Gastrocnemius medialis (tissue), 4 donors: Measurements from ENCODE around the gene TBC1D22B. TPM values are rescaled to one million over a fixed set of nuclear protein-coding genes. Genes with fewer than 3 reads are reported as not detected.

Experiments
- ATAC-seq, 2 donors: fragments of 150-250 bp; one replicate each; pipeline ENCODE4 v1.9.1; 2016
- DNase-seq, 2 donors: peaks; one replicate each; pipeline ENCODE4 v3.0.0-alpha.2; 2019
- H3K27ac ChIP-seq, 4 donors: fragments of 200-600 bp; sonication (generic); 1 replicate in 1 of 4; 2 replicates in 3 of 4; pipeline ENCODE4 v1.5.1; 2016 to 2018; ENCODE audit warnings: mild to moderate bottlenecking in 2 of 4, moderate library complexity in 1 of 4
- H3K27me3 ChIP-seq, 3 donors: fragments of 200-600 bp; sonication (generic) in 2 of 3; 1 replicate in 1 of 3; 2 replicates in 2 of 3; pipeline versions ENCODE4 v1.5.1 to v1.6.0; 2016 to 2019; ENCODE audit warnings: mild to moderate bottlenecking in 1 of 3, moderate library complexity in 1 of 3
- H3K36me3 ChIP-seq, 2 donors: fragments of 200-600 bp; sonication (generic) in 1 of 2; one replicate each; pipeline ENCODE4 v1.5.1; 2017 to 2018
- H3K4me1 ChIP-seq, 2 donors: fragments of 200-600 bp; sonication (generic) in 1 of 2; one replicate each; pipeline ENCODE4 v1.5.1; 2016 to 2017; ENCODE audit warnings: mild to moderate bottlenecking in 2 of 2
- H3K4me3 ChIP-seq, 4 donors: fragments of 200-600 bp; sonication (generic) in 3 of 4; 1 replicate in 1 of 4; 2 replicates in 3 of 4; pipeline ENCODE4 v1.5.1; 2016 to 2019; ENCODE audit warnings: mild to moderate bottlenecking in 2 of 4
- H3K9me3 ChIP-seq, 3 donors: fragments of 200-600 bp; sonication (generic) in 2 of 3; 1 replicate in 1 of 3; 2 replicates in 2 of 3; pipeline ENCODE4 v1.5.1; 2016 to 2019
- POLR2A ChIP-seq, 2 donors: fragments of 450-650 bp; IDR thresholded peaks; one replicate each; pipeline ENCODE4 v1.6.1; 2017; ENCODE audit warnings: antibody characterized with exemption in 2 of 2, mild to moderate bottlenecking in 2 of 2, moderate library complexity in 2 of 2
- in situ Hi-C, 4 donors: fragments of 200-750 bp; cut with MboI; loops; one replicate each; pipeline versions ENCODE4 v1.15.0 to v1.8.0; 2017; ENCODE audit warnings: low sequenced_read_pairs in 4 of 4
- intact Hi-C: fragments of 100-400 bp; cut with DNase I; formaldehyde crosslinking; loops from one replicate; pipeline ENCODE4 v1.15.1; 2023; ENCODE audit warnings: low total_unique reads
- total RNA-seq, 4 donors: library from RNA; depleted of rRNA; stranded (reverse); fragments of >200 nt; gene quantifications; one replicate each; pipeline versions ENCODE4 v1.1.0 to v1.2.3, GENCODE V29; 2016
- TF ChIP-seq, protein P1 (sequence below), 5 experiments: fragments of 450-650 bp in 3 of 5; fragments of 200-600 bp in 2 of 5; sonication (generic) in 2 of 5; IDR thresholded peaks in 4 of 5; conservative IDR thresholded peaks in 1 of 5; 1 replicate in 4 of 5; 2 replicates in 1 of 5; pipeline ENCODE4 v1.5.1; 2016 to 2019; ENCODE audit warnings: antibody characterized with exemption in 5 of 5, mild to moderate bottlenecking in 3 of 5, moderate library complexity in 3 of 5

The TBC1D22B gene
- total RNA-seq, 4 donors from 2014 or later = 6.3 to 12.3 (median 7.7) TPM

DNA sequence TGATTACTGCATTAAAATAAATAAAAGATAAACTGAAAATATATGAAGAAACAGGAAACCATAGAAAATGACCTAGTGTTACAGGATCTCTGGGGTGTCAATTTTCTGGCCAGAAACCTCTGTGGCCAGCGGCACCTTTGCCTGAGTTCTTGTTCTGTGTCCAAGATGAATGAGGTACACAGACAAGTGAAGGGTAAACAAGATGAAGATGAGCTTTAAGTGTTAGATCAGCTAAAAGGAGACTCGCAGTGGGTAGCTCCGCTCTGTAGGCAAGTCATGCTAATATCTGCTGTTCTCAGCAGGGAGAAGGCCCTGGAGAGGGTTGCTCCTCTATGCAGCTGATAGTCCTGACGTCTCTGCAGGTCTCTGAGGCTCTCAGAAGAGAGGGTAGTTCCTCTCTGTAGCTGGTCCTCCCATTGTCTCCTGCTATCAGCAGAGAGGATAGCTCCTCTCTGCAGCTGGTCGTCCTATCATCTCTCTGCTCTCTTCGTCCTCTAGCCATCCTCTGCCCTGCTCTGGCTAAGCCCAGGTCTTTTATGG, 35.9 kb upstream of the TBC1D22B start:
- Histone ChIP-seq H3K27ac (no peak overlapping the region), H3K4me1 (peaks cover 9 to 15% of the 10 kb centered on the region in 2 donors), H3K27me3 (no peaks in the 10 kb centered on the region), H3K4me3 (peak overlapping the region in 3 of 4 donors; percentile 66 to 73 (median 68)), H3K9me3 (no peaks in the 10 kb centered on the region), H3K36me3 (no peaks in the 10 kb centered on the region)
- intact Hi-C loops (no loop called here), in situ Hi-C loops (loop anchor here in 2 of 4 donors (25.0 kb wide), 1 partner anchor 334 kb away; the partner anchor contains the start of gene C6orf89 (in 2 of the 2))
- DNase-seq (no peak), ATAC-seq (peak; percentile 12 to 13)
- TF ChIP-seq, protein P1, sequence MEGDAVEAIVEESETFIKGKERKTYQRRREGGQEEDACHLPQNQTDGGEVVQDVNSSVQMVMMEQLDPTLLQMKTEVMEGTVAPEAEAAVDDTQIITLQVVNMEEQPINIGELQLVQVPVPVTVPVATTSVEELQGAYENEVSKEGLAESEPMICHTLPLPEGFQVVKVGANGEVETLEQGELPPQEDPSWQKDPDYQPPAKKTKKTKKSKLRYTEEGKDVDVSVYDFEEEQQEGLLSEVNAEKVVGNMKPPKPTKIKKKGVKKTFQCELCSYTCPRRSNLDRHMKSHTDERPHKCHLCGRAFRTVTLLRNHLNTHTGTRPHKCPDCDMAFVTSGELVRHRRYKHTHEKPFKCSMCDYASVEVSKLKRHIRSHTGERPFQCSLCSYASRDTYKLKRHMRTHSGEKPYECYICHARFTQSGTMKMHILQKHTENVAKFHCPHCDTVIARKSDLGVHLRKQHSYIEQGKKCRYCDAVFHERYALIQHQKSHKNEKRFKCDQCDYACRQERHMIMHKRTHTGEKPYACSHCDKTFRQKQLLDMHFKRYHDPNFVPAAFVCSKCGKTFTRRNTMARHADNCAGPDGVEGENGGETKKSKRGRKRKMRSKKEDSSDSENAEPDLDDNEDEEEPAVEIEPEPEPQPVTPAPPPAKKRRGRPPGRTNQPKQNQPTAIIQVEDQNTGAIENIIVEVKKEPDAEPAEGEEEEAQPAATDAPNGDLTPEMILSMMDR (IDR thresholded peaks at IDR 0.05 in 4 of 5, conservative IDR thresholded peaks at IDR 0.05 in 1 of 5) = no peak
- no peak for TF ChIP-seq POLR2A (IDR thresholded peaks at IDR 0.05)

- no peak for TF ChIP-seq POLR2A (IDR thresholded peaks at IDR 0.05)
- TF ChIP-seq, protein P1 (IDR thresholded peaks at IDR 0.05 in 4 of 5, conservative IDR thresholded peaks at IDR 0.05 in 1 of 5) = no peak
- H3K36me3 ChIP-seq = no peaks in the 10 kb centered on the region
- in situ Hi-C loops (loop anchor here in 2 of 4 donors (25.0 kb wide), 1 partner anchor 335 kb away; the partner anchor contains the start of gene C6orf89 (in 2 of the 2)), intact Hi-C loops (no loop called here)
- H3K4me3 ChIP-seq = peak overlapping the region; percentile 55 to 73 (median 67)
- H3K27ac ChIP-seq = peak overlapping the region in 1 of 4 donors; percentile 6
- peaks cover 9 to 15% of the 10 kb centered on the region in 2 donors for H3K4me1 ChIP-seq
- ATAC-seq (peak; percentile 81 to 82), DNase-seq (peak in 1 of 2 donors; percentile 60)
- H3K27me3 ChIP-seq = no peaks in the 10 kb centered on the region
- no peaks in the 10 kb centered on the region for H3K9me3 ChIP-seq
These were observed 35.2 kb upstream of the TBC1D22B start for GRCh38 chr6:37222125-37222967.

DNA sequence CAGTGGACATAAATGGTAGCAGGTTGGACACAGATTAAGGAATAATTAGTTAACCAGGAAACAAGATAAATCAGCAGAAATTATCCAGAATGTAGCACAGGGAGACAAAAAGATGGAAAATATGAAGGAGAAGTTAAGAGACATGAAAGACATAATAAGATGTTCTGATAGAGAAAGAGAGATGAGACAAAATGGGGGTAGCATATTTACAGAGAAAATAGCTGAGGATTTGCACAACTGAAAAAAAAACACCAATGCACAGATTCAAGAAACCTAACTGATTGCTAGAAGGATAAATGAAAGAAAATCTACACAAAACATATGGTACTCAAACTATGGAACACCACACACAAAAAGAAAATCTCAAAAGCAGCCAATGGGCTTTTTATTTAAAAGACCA, 34.6 kb upstream of the TBC1D22B start:
- DNase-seq (no peak), ATAC-seq (no peak)
- H3K36me3 ChIP-seq = no peaks in the 10 kb centered on the region
- peak overlapping the region; percentile 55 to 73 (median 67) for H3K4me3 ChIP-seq
- intact Hi-C loops = no loop called here
- in situ Hi-C loops = loop anchor here in 2 of 4 donors (25.0 kb wide), 1 partner anchor 336 kb away; the partner anchor contains the start of gene C6orf89 (in 2 of the 2)
- peaks cover 9 to 15% of the 10 kb centered on the region in 2 donors for H3K4me1 ChIP-seq
- no peaks in the 10 kb centered on the region for H3K9me3 ChIP-seq
- no peaks in the 10 kb centered on the region for H3K27me3 ChIP-seq
- peak overlapping the region in 1 of 4 donors; percentile 6 for H3K27ac ChIP-seq
- TF ChIP-seq, protein P1 (IDR thresholded peaks at IDR 0.05 in 4 of 5, conservative IDR thresholded peaks at IDR 0.05 in 1 of 5) = no peak
- TF ChIP-seq POLR2A (IDR thresholded peaks at IDR 0.05) = no peak

DNA sequence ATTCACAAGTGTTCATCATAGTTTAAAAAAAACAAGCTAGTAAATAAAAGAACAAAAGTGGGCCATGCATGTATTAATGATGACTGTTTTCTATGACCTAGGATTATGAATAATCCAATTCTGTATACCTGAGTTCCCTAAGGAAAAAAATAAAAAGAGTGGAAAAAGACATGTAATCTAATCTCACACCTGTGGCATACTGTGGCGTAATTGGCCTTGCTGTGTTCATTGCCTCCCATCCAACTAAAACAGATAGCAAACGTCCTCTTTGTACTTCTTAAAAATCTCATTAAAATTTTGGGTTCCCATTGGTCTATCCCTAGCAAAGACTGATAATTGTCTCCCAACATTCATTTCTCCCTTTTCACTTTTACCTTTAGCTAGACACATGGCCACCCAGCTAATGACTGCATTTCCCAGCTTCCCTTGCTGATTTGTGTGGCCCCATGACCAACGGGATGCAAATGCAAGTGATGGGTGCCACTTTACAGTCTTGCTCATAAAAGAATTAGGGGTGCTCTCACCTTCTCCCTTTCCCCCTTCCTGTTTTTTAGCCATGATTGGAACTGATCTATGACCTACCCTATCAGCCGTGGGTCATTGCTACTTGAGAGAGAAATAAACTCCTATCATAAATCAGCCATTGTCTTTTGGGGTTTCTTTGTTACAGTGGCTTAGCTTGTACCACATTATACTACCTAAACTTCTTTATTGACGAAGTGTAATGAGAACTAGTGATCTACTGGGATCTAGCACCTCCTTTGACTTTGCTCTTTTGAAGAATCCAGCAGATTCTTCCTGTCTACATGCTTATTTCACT, 32.0 kb upstream of the TBC1D22B start:
- H3K4me3 ChIP-seq = no peak overlapping the region
- H3K9me3 ChIP-seq = no peaks in the 10 kb centered on the region
- intact Hi-C loops = no loop called here
- ATAC-seq (no peak), DNase-seq (no peak)
- H3K27ac ChIP-seq = no peak overlapping the region
- peaks cover 9 to 15% of the 10 kb centered on the region in 2 donors for H3K4me1 ChIP-seq
- TF ChIP-seq, protein P1 (IDR thresholded peaks at IDR 0.05 in 4 of 5, conservative IDR thresholded peaks at IDR 0.05 in 1 of 5) = no peak
- TF ChIP-seq POLR2A (IDR thresholded peaks at IDR 0.05) = no peak
- no peaks in the 10 kb centered on the region for H3K36me3 ChIP-seq
- in situ Hi-C loops = no loop called here
- H3K27me3 ChIP-seq = no peaks in the 10 kb centered on the region
